Motor neuron (in vitro differentiated cells): Measurements from ENCODE around the gene BORA. TPM values are rescaled to one million over a fixed set of nuclear protein-coding genes. Genes with fewer than 3 reads are reported as not detected.
"Not testable (repeated sequence)": the region's sequence is repeated elsewhere in the genome, so short reads cannot be mapped to it uniquely, and the experiment has no call there.

Source experiments
- ATAC-seq, 8 experiments: fragments of 200-7000 bp; cut with Tn5 transposase; replicated peaks in 6 of 8; 2 replicates each; pipeline ENCODE4 v1.8.0; 2021; ENCODE audit warnings: mild to moderate bottlenecking in 8 of 8, moderate library complexity in 8 of 8
- H3K27ac ChIP-seq, 2 donors: fragments of 250-450 bp; sonication (Bioruptor Pico); 2 replicates each; pipeline ENCODE4 v1.9.0; 2021; ENCODE audit warnings: antibody characterized with exemption in 2 of 2, mild to moderate bottlenecking in 2 of 2, moderate library complexity in 1 of 2
- H3K4me1 ChIP-seq, 2 donors: fragments of 250-450 bp; sonication (Bioruptor Pico); replicated peaks in 1 of 2; 2 replicates each; pipeline ENCODE4 v1.6.1; 2021; ENCODE audit warnings: antibody characterized with exemption in 2 of 2, mild to moderate bottlenecking in 2 of 2, moderate library complexity in 1 of 2
- H3K4me3 ChIP-seq, 5 donors: fragments of 250-450 bp; sonication (Bioruptor Pico); 2 replicates each; pipeline ENCODE4 v1.9.0; 2021; ENCODE audit warnings: antibody characterized with exemption in 5 of 5, mild to moderate bottlenecking in 5 of 5, moderate library complexity in 4 of 5
- WGBS, 10 experiments: fragments of 450-650 bp; shearing (Covaris generic); methylation state at CpG; one replicate each; pipeline ENCODE4 v1.0.0; 2022; 5-methylcytosine and 5-hydroxymethylcytosine counted together
- in situ Hi-C, 9 experiments: fragments of 400-800 bp; cut with MboI; loops; one replicate each; pipeline ENCODE4 v1.15.0; 2021; ENCODE audit warnings: low sequenced_read_pairs in 9 of 9, low pct_unique_long_range_greater_than_20kb in 2 of 9; ENCODE audit not compliant: unreplicated experiment in 9 of 9
- total RNA-seq, 8 experiments: library from RNA; unstranded; fragments of 300-600 nt; gene quantifications; 2 replicates each; pipeline versions ENCODE4 v1.2.3 to v1.2.4, GENCODE V29; 2022

The BORA gene
- total RNA-seq, 8 experiments from 2014 or later, result 2.3 to 12.5 (median 7.1) TPM

DNA sequence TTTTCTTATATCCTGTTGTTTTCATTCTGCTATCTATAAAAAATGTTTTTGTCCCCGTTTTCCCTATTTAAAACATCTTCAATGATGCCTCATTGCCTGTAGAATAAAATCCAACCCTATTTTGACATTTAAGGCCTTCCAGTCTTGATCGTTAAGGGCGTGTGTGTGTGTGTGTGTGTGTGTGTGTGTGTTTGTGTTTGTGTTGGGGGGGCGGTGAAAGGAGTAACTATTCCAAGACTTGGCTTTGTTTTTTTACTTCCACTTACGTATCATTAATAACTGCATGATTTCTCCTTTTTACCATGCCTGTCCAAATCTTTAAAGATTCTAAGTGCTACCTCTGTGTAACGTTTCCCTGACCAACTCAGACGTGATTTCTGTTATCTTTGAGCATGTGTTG, 55.0 kb downstream of the BORA start:
- in situ Hi-C loops, result no loop called here
- H3K27ac ChIP-seq, result peak overlapping the region; percentile 51 to 87

DNA sequence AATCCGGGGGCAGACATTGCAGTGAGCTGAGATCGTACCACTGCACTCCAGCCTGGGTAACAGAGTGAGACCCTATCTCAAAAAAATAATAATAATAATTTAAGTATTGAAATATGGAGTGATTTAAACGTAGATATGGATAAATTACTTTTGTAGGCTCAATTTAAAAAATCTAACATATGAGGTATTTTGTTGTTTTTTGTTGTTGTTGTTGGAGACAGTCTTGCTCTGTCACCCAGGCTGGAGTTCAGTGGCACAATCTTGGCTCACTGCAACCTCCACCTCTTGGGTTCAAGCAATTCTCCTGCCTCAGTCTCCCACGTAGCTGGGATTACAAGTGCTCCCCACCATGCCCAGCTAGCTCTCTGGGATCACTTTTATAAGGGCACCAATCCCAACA, 57.0 kb downstream of the BORA start:
- peaks cover 16 to 25% of the 10 kb centered on the region in 2 donors for H3K4me1 ChIP-seq
- in situ Hi-C loops, H3K4me3 ChIP-seq, ATAC-seq, H3K27ac ChIP-seq: not testable (repeated sequence)
- WGBS, 10 experiments, result 67 to 100% (median 91%) methylated on average over 1 to 4 of the region's 4 CpGs; no CpG with 5 or more reads in 2 of the 10 experiments

More for the DNA sequence above, 55.0 kb downstream of the BORA start:
- ATAC-seq, result no peak
- Histone ChIP-seq H3K4me3 (peak overlapping the region; percentile 64 to 96 (median 91)), H3K4me1 (peaks cover 18 to 35% of the 10 kb centered on the region in 2 donors)
- 0 to 20% (median 0%) methylated on average over 1 to 7 of the region's 7 CpGs for WGBS, 10 experiments

DNA sequence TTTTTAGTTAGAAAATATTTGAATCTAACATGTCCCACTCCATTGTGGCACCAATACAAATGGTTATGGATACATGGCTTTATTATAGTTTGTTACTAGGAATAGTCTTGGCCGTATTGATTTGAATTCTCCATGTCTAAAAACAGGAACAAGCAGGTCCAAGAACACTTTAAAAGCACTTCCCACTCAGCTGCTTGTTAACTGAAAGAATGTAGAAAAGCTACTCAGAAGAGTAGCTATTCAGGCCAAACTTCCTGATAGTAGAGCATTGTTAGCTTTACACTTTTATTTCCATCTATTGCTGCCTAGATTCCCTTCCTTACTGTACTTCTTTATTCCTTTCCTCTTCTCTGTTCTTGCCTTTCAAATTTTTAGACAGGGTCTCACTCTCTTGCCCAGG, 61.1 kb downstream of the BORA start:
- 80 to 100% (median 100%) methylated on average over 1 of the region's 1 CpG; no CpG with 5 or more reads in 2 of the 10 experiments for WGBS, 10 experiments
- Histone ChIP-seq H3K27ac (no peak overlapping the region), H3K4me3 (no peak overlapping the region), H3K4me1 (peaks cover 6 to 10% of the 10 kb centered on the region in 2 donors)
- in situ Hi-C loops, result no loop called here
- no peak for ATAC-seq

DNA sequence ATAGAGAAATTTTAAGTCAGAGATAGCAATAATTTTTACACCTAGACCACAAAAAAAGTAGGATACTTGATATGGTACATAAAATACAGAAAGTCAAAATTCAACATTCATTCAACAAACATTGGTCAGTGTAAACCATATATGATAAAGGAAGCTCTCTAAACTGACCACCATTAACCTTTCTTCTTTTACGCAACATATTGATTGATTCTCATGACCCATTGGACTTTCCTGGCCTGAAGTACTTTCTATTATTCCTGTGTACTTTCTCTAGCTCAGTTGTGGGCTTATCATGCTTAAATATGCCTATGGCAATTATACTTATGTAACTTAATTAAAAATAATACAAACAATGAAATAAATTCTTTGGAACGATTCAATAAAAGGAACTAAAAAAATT, 64.9 kb downstream of the BORA start:
- no peak for ATAC-seq
- no peaks in the 10 kb centered on the region for H3K4me1 ChIP-seq
- in situ Hi-C loops, result no loop called here
- no peak overlapping the region for H3K27ac ChIP-seq
- 67 to 100% (median 98%) methylated on average over 1 to 2 of the region's 2 CpGs for WGBS, 10 experiments
- H3K4me3 ChIP-seq, result no peak overlapping the region

DNA sequence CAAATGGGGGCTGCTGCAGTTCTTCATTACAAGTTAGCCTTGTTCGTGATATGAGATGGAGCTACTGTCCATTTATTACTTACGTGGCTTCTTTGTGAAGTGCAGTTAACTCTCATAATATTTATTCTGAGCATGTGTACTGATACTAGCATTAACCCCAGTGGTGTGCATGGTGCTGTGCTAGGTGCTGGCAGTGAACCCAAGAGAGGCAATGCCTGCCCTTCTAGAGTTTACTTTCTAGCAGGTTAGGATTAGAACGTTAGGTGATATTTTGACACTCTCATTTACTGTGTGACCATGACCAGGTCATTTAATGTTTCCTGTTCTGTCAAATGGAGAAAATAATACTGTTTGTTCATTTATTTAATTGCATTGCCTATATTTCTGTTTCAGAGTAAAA, 71.1 kb downstream of the BORA start:
- in situ Hi-C loops, result no loop called here
- Histone ChIP-seq H3K27ac (no peak overlapping the region), H3K4me3 (no peak overlapping the region), H3K4me1 (no peaks in the 10 kb centered on the region)
- WGBS, 10 experiments, result 29 to 100% (median 67%) methylated on average over 1 to 3 of the region's 3 CpGs; no CpG with 5 or more reads in 1 of the 10 experiments
- no peak for ATAC-seq

DNA sequence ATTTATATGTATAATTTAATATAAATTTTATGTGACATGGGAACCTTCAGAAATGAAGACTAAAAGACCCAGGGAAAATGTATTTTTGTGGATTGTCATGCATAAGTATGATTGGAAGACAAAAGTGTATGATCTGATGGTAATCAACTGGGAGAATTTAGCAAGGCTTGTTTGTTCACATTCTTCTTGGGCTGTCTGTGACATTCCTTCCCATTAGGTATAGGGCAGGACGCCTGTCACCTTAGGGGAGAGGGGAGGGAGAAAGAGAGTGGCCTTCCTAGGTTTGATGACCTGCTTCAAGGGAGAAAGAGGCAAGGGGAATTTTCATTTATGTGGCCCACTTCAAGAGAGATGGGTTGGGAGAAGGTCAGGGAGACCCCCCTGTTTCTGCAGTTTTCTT, 76.6 kb downstream of the BORA start:
- 100% methylated on average over 1 of the region's 1 CpG; no CpG with 5 or more reads in 8 of the 10 experiments for WGBS, 10 experiments
- Histone ChIP-seq H3K4me3 (no peak overlapping the region), H3K4me1 (no peaks in the 10 kb centered on the region), H3K27ac (no peak overlapping the region)
- in situ Hi-C loops, result loop anchor here in 4 of 9 experiments (25.0 kb wide), 2 partner anchors 883 to 908 kb away; no protein-coding TSS in a partner anchor
- ATAC-seq, result no peak

Other genes starting within 250 kb of the BORA start
- 10 to 100 TPM; 13.8 to 33.3 (median 26.6) TPM for gene MZT1, start 294 bp upstream of the BORA start, total RNA-seq
- 10 to 100 TPM; 23.7 to 38.0 (median 28.3) TPM for gene DIS3, start 54.0 kb downstream of the BORA start, total RNA-seq
- 10 to 100 TPM; 15.7 to 39.3 (median 23.6) TPM for gene PIBF1, start 54.2 kb downstream of the BORA start, total RNA-seq